DND-41 (cell line): ENCODE data around the gene CACNB2.

Source experiments
- ATAC-seq: fragments of 200-7000 bp; cut with Tn5 transposase; 3 replicates; pipeline ENCODE4 v1.9.1; 2021; ENCODE audit warnings: low read depth; ENCODE audit not compliant: insufficient read depth
- DNase-seq: peaks from one replicate; pipeline ENCODE4 v3.0.0-alpha.2; 2020
- H2AFZ ChIP-seq: 2 replicates; pipeline ENCODE4 v1.6.0; 2012; ENCODE audit warnings: low read depth, low read length
- H3K27ac ChIP-seq: 2 replicates; pipeline ENCODE4 v1.5.1; 2012; ENCODE audit warnings: low read length, inconsistent platforms
- H3K27me3 ChIP-seq: fragments of 200-600 bp; sonication (generic); 2 replicates; pipeline ENCODE4 v1.6.0; 2012; ENCODE audit warnings: low read length, mild to moderate bottlenecking, inconsistent platforms; ENCODE audit not compliant: insufficient read depth, poor library complexity
- H3K36me3 ChIP-seq: 2 replicates; pipeline ENCODE4 v1.5.1; 2012; ENCODE audit warnings: low read length, inconsistent platforms; ENCODE audit not compliant: insufficient read depth
- H3K4me1 ChIP-seq: 2 replicates; pipeline ENCODE4 v1.5.1; 2012; ENCODE audit warnings: mild to moderate bottlenecking, low read length; ENCODE audit not compliant: insufficient read depth
- H3K4me2 ChIP-seq: 2 replicates; pipeline ENCODE4 v1.6.0; 2012; ENCODE audit warnings: mild to moderate bottlenecking, moderate library complexity, low read length, inconsistent platforms; ENCODE audit not compliant: insufficient read depth
- H3K4me3 ChIP-seq, 2 experiments: fragments of 200-600 bp in 1 of 2; shearing (Covaris generic) in 1 of 2; 2 replicates each; pipeline ENCODE4 v1.5.1; 2012 to 2016; ENCODE audit warnings: inconsistent platforms in 2 of 2, low read length in 2 of 2, mild to moderate bottlenecking in 2 of 2, low read depth in 1 of 2, moderate library complexity in 1 of 2
- H3K79me2 ChIP-seq: 2 replicates; pipeline ENCODE4 v1.6.0; 2012; ENCODE audit warnings: low read length, inconsistent platforms; ENCODE audit not compliant: insufficient read depth
- H3K9ac ChIP-seq: 2 replicates; pipeline ENCODE4 v1.6.0; 2012; ENCODE audit warnings: low read depth, mild to moderate bottlenecking, inconsistent platforms, low read length, moderate library complexity
- H3K9me3 ChIP-seq: 2 replicates; pipeline ENCODE4 v1.5.1; 2012; ENCODE audit warnings: low read length, moderate library complexity, mild to moderate bottlenecking, inconsistent platforms; ENCODE audit not compliant: insufficient read depth, severe bottlenecking
- H4K20me1 ChIP-seq: 2 replicates; pipeline ENCODE4 v1.6.0; 2012; ENCODE audit warnings: low read length; ENCODE audit not compliant: insufficient read depth
- CTCF ChIP-seq: IDR thresholded peaks from 2 replicates; pipeline ENCODE4 v1.5.1; 2012; ENCODE audit warnings: borderline replicate concordance, low read length, moderate library complexity, mild to moderate bottlenecking; ENCODE audit not compliant: poor library complexity, severe bottlenecking; ENCODE audit errors: extremely low read depth
- EZH2 ChIP-seq: IDR thresholded peaks from 3 replicates; pipeline ENCODE4 v1.6.1; 2012; ENCODE audit warnings: borderline replicate concordance, low read depth, mild to moderate bottlenecking, moderate library complexity, low read length, inconsistent platforms; ENCODE audit not compliant: severe bottlenecking

CACNB2 gene

GRCh38 chr10:18542832-18543231, 402.6 kb downstream of the CACNB2 start:
- H3K27ac ChIP-seq = no peak overlapping the region
- H3K36me3 ChIP-seq = peaks cover 43% of the 10 kb centered on the region
- no peak overlapping the region for H2AFZ ChIP-seq
- H4K20me1 ChIP-seq = no peaks in the 10 kb centered on the region
- H3K27me3 ChIP-seq = no peaks in the 10 kb centered on the region
- DNase-seq = no peak
- H3K4me3 ChIP-seq = no peak overlapping the region
- H3K9me3 ChIP-seq = no peaks in the 10 kb centered on the region
- no peaks in the 10 kb centered on the region for H3K4me1 ChIP-seq
- H3K4me2 ChIP-seq = no peak overlapping the region
- no peak overlapping the region for H3K9ac ChIP-seq
- ATAC-seq = no peak
- H3K79me2 ChIP-seq = no peaks in the 10 kb centered on the region
- TF ChIP-seq CTCF (no peak), EZH2 (no peak)

- no peak overlapping the region for H3K4me2 ChIP-seq
- no peaks in the 10 kb centered on the region for H3K4me1 ChIP-seq
- no peaks in the 10 kb centered on the region for H4K20me1 ChIP-seq
- H3K27me3 ChIP-seq = no peaks in the 10 kb centered on the region
- no peaks in the 10 kb centered on the region for H3K79me2 ChIP-seq
- TF ChIP-seq EZH2 (no peak), CTCF (no peak)
- no peak overlapping the region for H3K27ac ChIP-seq
- H3K9ac ChIP-seq = no peak overlapping the region
- H3K9me3 ChIP-seq = no peaks in the 10 kb centered on the region
- DNase-seq = no peak
- no peak overlapping the region for H3K4me3 ChIP-seq
- peaks cover 37% of the 10 kb centered on the region for H3K36me3 ChIP-seq
- ATAC-seq = no peak
- no peak overlapping the region for H2AFZ ChIP-seq
Measured at GRCh38 chr10:18545621-18546305, 405.5 kb downstream of the CACNB2 start.

- H3K9ac ChIP-seq = no peak overlapping the region
- DNase-seq (no peak), ATAC-seq (no peak)
- H3K4me2 ChIP-seq = no peak overlapping the region
- H3K4me3 ChIP-seq = no peak overlapping the region
- TF ChIP-seq EZH2 (no peak), CTCF (no peak)
- no peaks in the 10 kb centered on the region for H3K27me3 ChIP-seq
- H3K9me3 ChIP-seq = peaks cover 5% of the 10 kb centered on the region
- H2AFZ ChIP-seq = no peak overlapping the region
- H3K36me3 ChIP-seq = peaks cover 48% of the 10 kb centered on the region
- H3K79me2 ChIP-seq = no peaks in the 10 kb centered on the region
- H4K20me1 ChIP-seq = no peaks in the 10 kb centered on the region
- no peaks in the 10 kb centered on the region for H3K4me1 ChIP-seq
- H3K27ac ChIP-seq = no peak overlapping the region
Measured at GRCh38 chr10:18549105-18549504, 408.9 kb downstream of the CACNB2 start.

- Histone ChIP-seq H3K4me1 (no peaks in the 10 kb centered on the region), H3K79me2 (no peaks in the 10 kb centered on the region), H4K20me1 (no peaks in the 10 kb centered on the region), H3K9ac (no peak overlapping the region), H3K27ac (no peak overlapping the region), H3K9me3 (peaks cover 14% of the 10 kb centered on the region), H3K4me3 (no peak overlapping the region), H3K27me3 (no peaks in the 10 kb centered on the region), H3K4me2 (no peak overlapping the region), H3K36me3 (peaks cover 60% of the 10 kb centered on the region), H2AFZ (no peak overlapping the region)
- DNase-seq = no peak
- no peak for ATAC-seq
- TF ChIP-seq EZH2 = no peak
- no peak for TF ChIP-seq CTCF
Measured at GRCh38 chr10:18551473-18551872, 411.2 kb downstream of the CACNB2 start.
